ENCODE measurements around the gene CYP19A1. TPM values are rescaled to one million over a fixed set of nuclear protein-coding genes. Genes with fewer than 3 reads are reported as not detected.

The CYP19A1 gene
- total RNA-seq, 1 experiment from 2014 or later, result 0.86 TPM

- DNase-seq (ENCODE audit: low read depth), result no peak
These were observed 153.8 kb downstream of the CYP19A1 start for GRCh38 chr15:51184627-51185026.

GRCh38 chr15:51183076-51183475 is 155.3 kb downstream of the CYP19A1 start:
- no peak for DNase-seq (ENCODE audit: low read depth)

- DNase-seq (ENCODE audit: low read depth), result no peak
These were observed 156.5 kb downstream of the CYP19A1 start for GRCh38 chr15:51181905-51182304.

GRCh38 chr15:51181221-51181620 is 157.2 kb downstream of the CYP19A1 start:
- no peak for DNase-seq (ENCODE audit: low read depth)

GRCh38 chr15:51180534-51180933 is 157.9 kb downstream of the CYP19A1 start:
- no peak for DNase-seq (ENCODE audit: low read depth)

GRCh38 chr15:51180011-51180410 is 158.4 kb downstream of the CYP19A1 start:
- DNase-seq (ENCODE audit: low read depth), result no peak

- DNase-seq (ENCODE audit: low read depth), result peak; percentile 14
These were observed 166.2 kb downstream of the CYP19A1 start for GRCh38 chr15:51172193-51172592.

- DNase-seq (ENCODE audit: low read depth), result no peak
These were observed 166.8 kb downstream of the CYP19A1 start for GRCh38 chr15:51171634-51171932.

GRCh38 chr15:51170882-51171633 is 167.3 kb downstream of the CYP19A1 start:
- no peak for DNase-seq (ENCODE audit: low read depth)

- no peak for DNase-seq (ENCODE audit: low read depth)
These were observed 169.7 kb downstream of the CYP19A1 start for GRCh38 chr15:51168700-51169099.

GRCh38 chr15:51163843-51164242 is 174.6 kb downstream of the CYP19A1 start:
- no peak for DNase-seq (ENCODE audit: low read depth)

- DNase-seq (ENCODE audit: low read depth), result peak; percentile 85
These were observed 175.3 kb downstream of the CYP19A1 start for GRCh38 chr15:51162865-51163762.

- DNase-seq (ENCODE audit: low read depth), result peak; percentile 28
These were observed 176.7 kb downstream of the CYP19A1 start for GRCh38 chr15:51161491-51162220.

GRCh38 chr15:51160484-51160883 is 177.9 kb downstream of the CYP19A1 start:
- DNase-seq (ENCODE audit: low read depth), result no peak

Other genes with a start within 250 kb of the CYP19A1 start
- 1.2 and 1.3 TPM in 2 replicates for gene TNFAIP8L3, start 243.7 kb downstream of the CYP19A1 start, total RNA-seq (2014; rRNA removed; shearing (Covaris generic))
- 0.74 and 1.6 TPM in 2 replicates for gene GLDN, start 3.1 kb upstream of the CYP19A1 start, total RNA-seq (2014; rRNA removed; shearing (Covaris generic))